Ishikawa (cell line): ENCODE data around the gene ZNF319.
A peak's percentile ranks its signal among the peaks of the same experiment; 100 is the strongest.

Experiments used
- CEBPB ChIP-seq: IDR thresholded peaks from 2 replicates; pipeline ENCODE4 v1.6.1; 2012
- CREB1 ChIP-seq: IDR thresholded peaks from 2 replicates; pipeline ENCODE4 v1.6.1; 2012; ENCODE audit warnings: low read depth
- EGR1 ChIP-seq: IDR thresholded peaks from 2 replicates; pipeline ENCODE4 v1.6.1; 2012
- EP300 ChIP-seq: IDR thresholded peaks from 2 replicates; pipeline ENCODE4 v1.6.1; 2012; ENCODE audit warnings: borderline replicate concordance
- FOXM1 ChIP-seq: IDR thresholded peaks from 2 replicates; pipeline ENCODE4 v1.6.1; 2012; ENCODE audit warnings: low read depth, borderline replicate concordance
- MAX ChIP-seq: IDR thresholded peaks from 2 replicates; pipeline ENCODE4 v1.6.1; 2012
- NFIC ChIP-seq: IDR thresholded peaks from 2 replicates; pipeline ENCODE4 v1.6.1; 2012
- RAD21 ChIP-seq: IDR thresholded peaks from 2 replicates; pipeline ENCODE4 v1.6.1; 2012; ENCODE audit warnings: low read depth
- REST ChIP-seq: IDR thresholded peaks from 2 replicates; pipeline ENCODE4 v1.6.1; 2012; ENCODE audit warnings: low read depth, mild to moderate bottlenecking
- TAF1 ChIP-seq: IDR thresholded peaks from 2 replicates; pipeline ENCODE4 v1.6.1; 2012; ENCODE audit warnings: low read depth, mild to moderate bottlenecking
- TCF12 ChIP-seq: IDR thresholded peaks from 2 replicates; pipeline ENCODE4 v1.6.1; 2012; ENCODE audit warnings: low read depth
- TEAD4 ChIP-seq: IDR thresholded peaks from 2 replicates; pipeline ENCODE4 v1.6.1; 2012
- USF1 ChIP-seq: IDR thresholded peaks from 2 replicates; pipeline ENCODE4 v1.6.1; 2012
- YY1 ChIP-seq: IDR thresholded peaks from 2 replicates; pipeline ENCODE4 v1.6.1; 2012; ENCODE audit warnings: low read depth
- ZBTB7A ChIP-seq: IDR thresholded peaks from 2 replicates; pipeline ENCODE4 v1.6.1; 2012; ENCODE audit warnings: low read depth

The ZNF319 gene

GRCh38 chr16:58035356-58036170 lies 35.1 kb upstream of the ZNF319 start:
- TF ChIP-seq NFIC (peak; percentile 41; the same call in 1 of the 2 replicates), EGR1 (no peak)

- TF ChIP-seq CREB1 (no peak), TCF12 (no peak), YY1 (no peak), NFIC (no peak), USF1 (no peak), TAF1 (no peak), EGR1 (no peak), MAX (no peak), TEAD4 (no peak), ZBTB7A (no peak), CEBPB (no peak), EP300 (no peak), RAD21 (no peak), FOXM1 (no peak), REST (no peak)
These were observed 34.3 kb upstream of the ZNF319 start for GRCh38 chr16:58034774-58035173.

- TF ChIP-seq MAX, result no peak
- TF ChIP-seq ZBTB7A, result no peak
- TF ChIP-seq EP300, result no peak
- TF ChIP-seq EGR1, result no peak
These were observed 33.7 kb upstream of the ZNF319 start for GRCh38 chr16:58034128-58034685.

- TF ChIP-seq TAF1, result no peak
- no peak for TF ChIP-seq CREB1
- TF ChIP-seq FOXM1, result no peak
- TF ChIP-seq TEAD4, result no peak
- no peak for TF ChIP-seq YY1
- no peak for TF ChIP-seq EP300
- TF ChIP-seq REST, result no peak
- TF ChIP-seq ZBTB7A, result no peak
- no peak for TF ChIP-seq TCF12
- no peak for TF ChIP-seq USF1
These were observed 32.3 kb upstream of the ZNF319 start for GRCh38 chr16:58032710-58033293.

- TF ChIP-seq RAD21 (no peak), TEAD4 (no peak), FOXM1 (no peak), EGR1 (no peak), EP300 (no peak), TAF1 (no peak), USF1 (no peak), MAX (no peak), CEBPB (no peak), CREB1 (no peak), YY1 (no peak), NFIC (no peak), ZBTB7A (no peak), REST (no peak), TCF12 (no peak)
These were observed 30.7 kb upstream of the ZNF319 start for GRCh38 chr16:58031016-58031800.
